ENCODE data around the gene UBE3B. TPM values are rescaled to one million over a fixed set of nuclear protein-coding genes. Genes with fewer than 3 reads are reported as not detected.

UBE3B gene
- total RNA-seq, 1 experiment from 2014 or later: 29.3 TPM

DNA sequence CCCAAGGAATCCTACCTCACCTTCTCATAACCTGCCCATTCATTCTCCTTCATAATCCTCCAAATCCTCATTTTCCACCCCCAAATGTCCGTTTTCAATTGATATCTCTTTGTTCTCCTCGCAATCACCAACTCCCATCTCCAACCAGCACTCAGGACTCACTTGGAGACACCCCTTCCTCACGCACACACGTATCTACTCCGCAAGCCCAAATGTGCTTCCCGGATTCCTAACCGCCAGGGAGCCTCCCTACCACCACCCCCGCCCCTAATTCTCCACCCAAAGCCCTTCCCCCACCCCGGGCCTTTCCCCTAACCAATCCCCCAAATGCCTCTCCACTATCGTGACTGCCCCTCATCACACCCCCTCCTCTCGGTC lies 638 bp upstream of the UBE3B start:
- DNase-seq (ENCODE audit: low spot score) (no peak), ATAC-seq (peak; percentile 53)
- CTCF ChIA-PET: interaction anchor here (0.7 to 6.7 kb wide), 10 partner anchors 15 to 369 kb away, joined by 3 to 44 read pairs (median 4); no protein-coding TSS in a partner anchor
- peak overlapping the region; percentile 94 for H3K4me3 Mint-ChIP-seq
- H3K9me3 Mint-ChIP-seq: no peaks in the 10 kb centered on the region
- peaks cover 30% of the 10 kb centered on the region for H3K4me1 Mint-ChIP-seq
- peak overlapping the region; percentile 99 for H3K27ac Mint-ChIP-seq
- H3K27me3 Mint-ChIP-seq (ENCODE audit: low read depth): no peaks in the 10 kb centered on the region
- POLR2A ChIA-PET: interaction anchor here (1.0 to 1.8 kb wide), 3 partner anchors 14 to 44 kb away, joined by 3 to 14 read pairs (median 4); no protein-coding TSS in a partner anchor
- TF ChIP-seq SOX15 (CRISPR knock-in tag; IDR thresholded peaks at IDR 0.05): no peak
- peak; percentile 65; the same call in 1 of the 2 replicates for TF ChIP-seq NFE2L1 (CRISPR knock-in tag; IDR thresholded peaks at IDR 0.05)
- no peak for TF ChIP-seq GABPB1 (CRISPR knock-in tag; IDR thresholded peaks at IDR 0.05)
- H3K36me3 Mint-ChIP-seq: peaks cover 3% of the 10 kb centered on the region; the same call in 1 of the 2 replicates

DNA sequence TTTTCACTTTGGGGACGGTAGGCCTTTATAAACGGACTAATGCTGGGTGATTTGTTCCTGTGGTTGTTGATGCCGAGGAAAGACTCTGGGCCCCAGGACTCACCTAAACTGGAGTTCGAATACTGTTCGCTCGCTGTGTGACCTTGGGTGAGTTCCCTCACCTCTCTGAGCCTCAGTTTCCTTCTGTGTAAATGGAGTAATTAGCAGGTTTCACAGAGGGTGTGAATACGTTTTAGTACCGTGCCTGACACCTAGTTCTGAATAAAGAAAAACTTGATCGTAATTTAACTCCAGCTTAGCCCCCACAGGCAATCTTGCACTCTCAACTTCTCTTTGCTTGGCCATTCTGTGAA lies 505 bp downstream of the UBE3B start:
- ChIA-PET POLR2A (no interaction called here), CTCF (interaction anchor here (3.7 to 6.7 kb wide), 2 partner anchors 20 to 44 kb away, joined by 8 to 44 read pairs; no protein-coding TSS in a partner anchor)
- no peak for DNase-seq (ENCODE audit: low spot score)
- Mint-ChIP-seq H3K36me3 (peaks cover under 1% of the 10 kb centered on the region; the same call in 1 of the 2 replicates), H3K27me3 (ENCODE audit: low read depth) (no peaks in the 10 kb centered on the region), H3K27ac (peak overlapping the region; percentile 99), H3K4me1 (peaks cover 30% of the 10 kb centered on the region), H3K4me3 (peak overlapping the region; percentile 94), H3K9me3 (no peaks in the 10 kb centered on the region)
- ATAC-seq: no peak
- TF ChIP-seq, protein P1, sequence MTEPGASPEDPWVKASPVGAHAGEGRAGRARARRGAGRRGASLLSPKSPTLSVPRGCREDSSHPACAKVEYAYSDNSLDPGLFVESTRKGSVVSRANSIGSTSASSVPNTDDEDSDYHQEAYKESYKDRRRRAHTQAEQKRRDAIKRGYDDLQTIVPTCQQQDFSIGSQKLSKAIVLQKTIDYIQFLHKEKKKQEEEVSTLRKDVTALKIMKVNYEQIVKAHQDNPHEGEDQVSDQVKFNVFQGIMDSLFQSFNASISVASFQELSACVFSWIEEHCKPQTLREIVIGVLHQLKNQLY (CRISPR knock-in tag; IDR thresholded peaks at IDR 0.05): no peak
- no peak for TF ChIP-seq TCF7 (CRISPR knock-in tag; IDR thresholded peaks at IDR 0.05; ENCODE audit: low read depth)
- no peak for TF ChIP-seq RELA (CRISPR knock-in tag; IDR thresholded peaks at IDR 0.05; ENCODE audit: borderline replicate concordance)
- TF ChIP-seq, protein P2, sequence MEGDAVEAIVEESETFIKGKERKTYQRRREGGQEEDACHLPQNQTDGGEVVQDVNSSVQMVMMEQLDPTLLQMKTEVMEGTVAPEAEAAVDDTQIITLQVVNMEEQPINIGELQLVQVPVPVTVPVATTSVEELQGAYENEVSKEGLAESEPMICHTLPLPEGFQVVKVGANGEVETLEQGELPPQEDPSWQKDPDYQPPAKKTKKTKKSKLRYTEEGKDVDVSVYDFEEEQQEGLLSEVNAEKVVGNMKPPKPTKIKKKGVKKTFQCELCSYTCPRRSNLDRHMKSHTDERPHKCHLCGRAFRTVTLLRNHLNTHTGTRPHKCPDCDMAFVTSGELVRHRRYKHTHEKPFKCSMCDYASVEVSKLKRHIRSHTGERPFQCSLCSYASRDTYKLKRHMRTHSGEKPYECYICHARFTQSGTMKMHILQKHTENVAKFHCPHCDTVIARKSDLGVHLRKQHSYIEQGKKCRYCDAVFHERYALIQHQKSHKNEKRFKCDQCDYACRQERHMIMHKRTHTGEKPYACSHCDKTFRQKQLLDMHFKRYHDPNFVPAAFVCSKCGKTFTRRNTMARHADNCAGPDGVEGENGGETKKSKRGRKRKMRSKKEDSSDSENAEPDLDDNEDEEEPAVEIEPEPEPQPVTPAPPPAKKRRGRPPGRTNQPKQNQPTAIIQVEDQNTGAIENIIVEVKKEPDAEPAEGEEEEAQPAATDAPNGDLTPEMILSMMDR (IDR thresholded peaks at IDR 0.05): no peak
- TF ChIP-seq MYBL2 (CRISPR knock-in tag; IDR thresholded peaks at IDR 0.05): no peak
- no peak for TF ChIP-seq ZNF232 (CRISPR knock-in tag; IDR thresholded peaks at IDR 0.05)
- TF ChIP-seq, protein P3, sequence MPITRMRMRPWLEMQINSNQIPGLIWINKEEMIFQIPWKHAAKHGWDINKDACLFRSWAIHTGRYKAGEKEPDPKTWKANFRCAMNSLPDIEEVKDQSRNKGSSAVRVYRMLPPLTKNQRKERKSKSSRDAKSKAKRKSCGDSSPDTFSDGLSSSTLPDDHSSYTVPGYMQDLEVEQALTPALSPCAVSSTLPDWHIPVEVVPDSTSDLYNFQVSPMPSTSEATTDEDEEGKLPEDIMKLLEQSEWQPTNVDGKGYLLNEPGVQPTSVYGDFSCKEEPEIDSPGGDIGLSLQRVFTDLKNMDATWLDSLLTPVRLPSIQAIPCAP (CRISPR knock-in tag; IDR thresholded peaks at IDR 0.05): no peak
- TF ChIP-seq, protein P4, sequence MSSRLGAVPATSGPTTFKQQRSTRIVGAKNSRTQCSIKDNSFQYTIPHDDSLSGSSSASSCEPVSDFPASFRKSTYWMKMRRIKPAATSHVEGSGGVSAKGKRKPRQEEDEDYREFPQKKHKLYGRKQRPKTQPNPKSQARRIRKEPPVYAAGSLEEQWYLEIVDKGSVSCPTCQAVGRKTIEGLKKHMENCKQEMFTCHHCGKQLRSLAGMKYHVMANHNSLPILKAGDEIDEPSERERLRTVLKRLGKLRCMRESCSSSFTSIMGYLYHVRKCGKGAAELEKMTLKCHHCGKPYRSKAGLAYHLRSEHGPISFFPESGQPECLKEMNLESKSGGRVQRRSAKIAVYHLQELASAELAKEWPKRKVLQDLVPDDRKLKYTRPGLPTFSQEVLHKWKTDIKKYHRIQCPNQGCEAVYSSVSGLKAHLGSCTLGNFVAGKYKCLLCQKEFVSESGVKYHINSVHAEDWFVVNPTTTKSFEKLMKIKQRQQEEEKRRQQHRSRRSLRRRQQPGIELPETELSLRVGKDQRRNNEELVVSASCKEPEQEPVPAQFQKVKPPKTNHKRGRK (CRISPR knock-in tag; IDR thresholded peaks at IDR 0.05; ENCODE audit: borderline replicate concordance): no peak
- no peak for TF ChIP-seq ZNF138 (CRISPR knock-in tag; conservative IDR thresholded peaks at IDR 0.05)
- no peak for TF ChIP-seq SP1 (CRISPR knock-in tag; conservative IDR thresholded peaks at IDR 0.05)
- TF ChIP-seq TEAD1 (CRISPR knock-in tag; IDR thresholded peaks at IDR 0.05): no peak
- TF ChIP-seq, protein P5, sequence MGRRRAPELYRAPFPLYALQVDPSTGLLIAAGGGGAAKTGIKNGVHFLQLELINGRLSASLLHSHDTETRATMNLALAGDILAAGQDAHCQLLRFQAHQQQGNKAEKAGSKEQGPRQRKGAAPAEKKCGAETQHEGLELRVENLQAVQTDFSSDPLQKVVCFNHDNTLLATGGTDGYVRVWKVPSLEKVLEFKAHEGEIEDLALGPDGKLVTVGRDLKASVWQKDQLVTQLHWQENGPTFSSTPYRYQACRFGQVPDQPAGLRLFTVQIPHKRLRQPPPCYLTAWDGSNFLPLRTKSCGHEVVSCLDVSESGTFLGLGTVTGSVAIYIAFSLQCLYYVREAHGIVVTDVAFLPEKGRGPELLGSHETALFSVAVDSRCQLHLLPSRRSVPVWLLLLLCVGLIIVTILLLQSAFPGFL (CRISPR knock-in tag; IDR thresholded peaks at IDR 0.05; ENCODE audit: borderline replicate concordance): no peak
- TF ChIP-seq, protein P6, sequence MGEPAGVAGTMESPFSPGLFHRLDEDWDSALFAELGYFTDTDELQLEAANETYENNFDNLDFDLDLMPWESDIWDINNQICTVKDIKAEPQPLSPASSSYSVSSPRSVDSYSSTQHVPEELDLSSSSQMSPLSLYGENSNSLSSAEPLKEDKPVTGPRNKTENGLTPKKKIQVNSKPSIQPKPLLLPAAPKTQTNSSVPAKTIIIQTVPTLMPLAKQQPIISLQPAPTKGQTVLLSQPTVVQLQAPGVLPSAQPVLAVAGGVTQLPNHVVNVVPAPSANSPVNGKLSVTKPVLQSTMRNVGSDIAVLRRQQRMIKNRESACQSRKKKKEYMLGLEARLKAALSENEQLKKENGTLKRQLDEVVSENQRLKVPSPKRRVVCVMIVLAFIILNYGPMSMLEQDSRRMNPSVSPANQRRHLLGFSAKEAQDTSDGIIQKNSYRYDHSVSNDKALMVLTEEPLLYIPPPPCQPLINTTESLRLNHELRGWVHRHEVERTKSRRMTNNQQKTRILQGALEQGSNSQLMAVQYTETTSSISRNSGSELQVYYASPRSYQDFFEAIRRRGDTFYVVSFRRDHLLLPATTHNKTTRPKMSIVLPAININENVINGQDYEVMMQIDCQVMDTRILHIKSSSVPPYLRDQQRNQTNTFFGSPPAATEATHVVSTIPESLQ (CRISPR knock-in tag; IDR thresholded peaks at IDR 0.05): no peak
- no peak for TF ChIP-seq CBFB (CRISPR knock-in tag; IDR thresholded peaks at IDR 0.05; ENCODE audit: low read depth)
- TF ChIP-seq, protein P7, sequence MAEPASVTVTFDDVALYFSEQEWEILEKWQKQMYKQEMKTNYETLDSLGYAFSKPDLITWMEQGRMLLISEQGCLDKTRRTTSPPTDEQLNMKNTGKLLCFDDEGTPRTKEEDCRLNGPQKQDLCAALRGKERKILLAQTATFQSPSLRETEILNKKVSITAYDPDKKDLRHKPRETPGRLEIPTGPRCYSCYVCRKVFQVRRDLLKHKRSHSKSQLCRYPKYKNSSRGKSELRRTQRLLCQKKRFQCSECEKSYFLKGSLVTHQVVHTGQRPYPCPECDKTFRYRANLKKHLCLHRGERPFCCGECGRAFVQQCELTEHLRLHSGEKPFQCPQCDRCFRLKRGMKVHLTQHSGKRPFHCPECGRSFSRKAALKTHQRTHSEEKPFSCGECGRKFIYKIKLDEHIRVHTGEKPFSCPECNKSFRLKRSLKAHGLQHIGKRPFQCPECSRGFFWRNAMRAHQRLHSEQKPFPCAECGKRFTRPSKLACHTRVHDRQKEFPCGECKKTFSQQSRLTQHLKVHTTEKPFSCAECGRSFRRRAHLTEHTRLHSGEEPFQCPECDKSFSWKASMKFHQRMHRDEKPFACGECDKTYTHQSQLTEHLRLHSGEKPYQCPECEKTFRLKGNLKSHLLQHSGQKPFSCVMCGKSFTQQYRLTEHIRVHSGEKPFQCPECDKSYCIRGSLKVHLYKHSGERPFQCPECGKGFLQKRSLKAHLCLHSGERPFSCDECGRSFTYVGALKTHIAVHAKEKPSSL (CRISPR knock-in tag; conservative IDR thresholded peaks at IDR 0.05): no peak
- no peak for TF ChIP-seq ESRRA (CRISPR knock-in tag; IDR thresholded peaks at IDR 0.05; ENCODE audit: borderline replicate concordance)
- TF ChIP-seq, protein P8, sequence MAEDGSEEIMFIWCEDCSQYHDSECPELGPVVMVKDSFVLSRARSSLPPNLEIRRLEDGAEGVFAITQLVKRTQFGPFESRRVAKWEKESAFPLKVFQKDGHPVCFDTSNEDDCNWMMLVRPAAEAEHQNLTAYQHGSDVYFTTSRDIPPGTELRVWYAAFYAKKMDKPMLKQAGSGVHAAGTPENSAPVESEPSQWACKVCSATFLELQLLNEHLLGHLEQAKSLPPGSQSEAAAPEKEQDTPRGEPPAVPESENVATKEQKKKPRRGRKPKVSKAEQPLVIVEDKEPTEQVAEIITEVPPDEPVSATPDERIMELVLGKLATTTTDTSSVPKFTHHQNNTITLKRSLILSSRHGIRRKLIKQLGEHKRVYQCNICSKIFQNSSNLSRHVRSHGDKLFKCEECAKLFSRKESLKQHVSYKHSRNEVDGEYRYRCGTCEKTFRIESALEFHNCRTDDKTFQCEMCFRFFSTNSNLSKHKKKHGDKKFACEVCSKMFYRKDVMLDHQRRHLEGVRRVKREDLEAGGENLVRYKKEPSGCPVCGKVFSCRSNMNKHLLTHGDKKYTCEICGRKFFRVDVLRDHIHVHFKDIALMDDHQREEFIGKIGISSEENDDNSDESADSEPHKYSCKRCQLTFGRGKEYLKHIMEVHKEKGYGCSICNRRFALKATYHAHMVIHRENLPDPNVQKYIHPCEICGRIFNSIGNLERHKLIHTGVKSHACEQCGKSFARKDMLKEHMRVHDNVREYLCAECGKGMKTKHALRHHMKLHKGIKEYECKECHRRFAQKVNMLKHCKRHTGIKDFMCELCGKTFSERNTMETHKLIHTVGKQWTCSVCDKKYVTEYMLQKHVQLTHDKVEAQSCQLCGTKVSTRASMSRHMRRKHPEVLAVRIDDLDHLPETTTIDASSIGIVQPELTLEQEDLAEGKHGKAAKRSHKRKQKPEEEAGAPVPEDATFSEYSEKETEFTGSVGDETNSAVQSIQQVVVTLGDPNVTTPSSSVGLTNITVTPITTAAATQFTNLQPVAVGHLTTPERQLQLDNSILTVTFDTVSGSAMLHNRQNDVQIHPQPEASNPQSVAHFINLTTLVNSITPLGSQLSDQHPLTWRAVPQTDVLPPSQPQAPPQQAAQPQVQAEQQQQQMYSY (CRISPR knock-in tag; IDR thresholded peaks at IDR 0.05): no peak
